ENCODE measurements around the gene KIAA0513.

- TF ChIP-seq CTCF (optimal IDR thresholded peaks at IDR 0.05 in 1 of 3, IDR thresholded peaks at IDR 0.05 in 1 of 3, conservative IDR thresholded peaks at IDR 0.05 in 1 of 3; ENCODE audit: extremely low read depth in 1 of 3, insufficient read depth in 2 of 3, low read length in 3 of 3), result no peak
- no peak for TF ChIP-seq EZH2 (IDR thresholded peaks at IDR 0.05; ENCODE audit: low read length)
Measured at GRCh38 chr16:85042167-85042526, 14.6 kb downstream of the KIAA0513 start.
